ENCODE data around the gene BATF.

DNA sequence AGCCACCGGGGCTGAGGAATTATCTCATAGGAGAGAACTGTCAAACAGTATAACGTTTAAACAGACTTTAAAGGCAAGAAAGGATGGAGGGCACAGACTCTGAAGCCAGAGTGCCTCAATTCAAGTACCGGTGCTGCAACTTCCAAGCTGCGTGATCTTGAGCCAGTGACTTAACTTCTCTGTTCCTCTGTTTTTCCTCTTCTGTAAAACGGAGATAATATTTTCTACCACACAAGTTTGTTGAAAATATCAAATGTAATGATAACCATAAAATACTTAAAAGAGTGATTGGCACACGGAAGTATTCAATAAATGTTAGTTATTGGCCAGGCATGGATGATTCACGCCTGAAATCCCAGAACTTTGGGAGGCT is 18.2 kb downstream of the BATF start:
- TF ChIP-seq, protein P1, sequence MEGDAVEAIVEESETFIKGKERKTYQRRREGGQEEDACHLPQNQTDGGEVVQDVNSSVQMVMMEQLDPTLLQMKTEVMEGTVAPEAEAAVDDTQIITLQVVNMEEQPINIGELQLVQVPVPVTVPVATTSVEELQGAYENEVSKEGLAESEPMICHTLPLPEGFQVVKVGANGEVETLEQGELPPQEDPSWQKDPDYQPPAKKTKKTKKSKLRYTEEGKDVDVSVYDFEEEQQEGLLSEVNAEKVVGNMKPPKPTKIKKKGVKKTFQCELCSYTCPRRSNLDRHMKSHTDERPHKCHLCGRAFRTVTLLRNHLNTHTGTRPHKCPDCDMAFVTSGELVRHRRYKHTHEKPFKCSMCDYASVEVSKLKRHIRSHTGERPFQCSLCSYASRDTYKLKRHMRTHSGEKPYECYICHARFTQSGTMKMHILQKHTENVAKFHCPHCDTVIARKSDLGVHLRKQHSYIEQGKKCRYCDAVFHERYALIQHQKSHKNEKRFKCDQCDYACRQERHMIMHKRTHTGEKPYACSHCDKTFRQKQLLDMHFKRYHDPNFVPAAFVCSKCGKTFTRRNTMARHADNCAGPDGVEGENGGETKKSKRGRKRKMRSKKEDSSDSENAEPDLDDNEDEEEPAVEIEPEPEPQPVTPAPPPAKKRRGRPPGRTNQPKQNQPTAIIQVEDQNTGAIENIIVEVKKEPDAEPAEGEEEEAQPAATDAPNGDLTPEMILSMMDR (IDR thresholded peaks at IDR 0.05): no peak
- TF ChIP-seq, protein P2, sequence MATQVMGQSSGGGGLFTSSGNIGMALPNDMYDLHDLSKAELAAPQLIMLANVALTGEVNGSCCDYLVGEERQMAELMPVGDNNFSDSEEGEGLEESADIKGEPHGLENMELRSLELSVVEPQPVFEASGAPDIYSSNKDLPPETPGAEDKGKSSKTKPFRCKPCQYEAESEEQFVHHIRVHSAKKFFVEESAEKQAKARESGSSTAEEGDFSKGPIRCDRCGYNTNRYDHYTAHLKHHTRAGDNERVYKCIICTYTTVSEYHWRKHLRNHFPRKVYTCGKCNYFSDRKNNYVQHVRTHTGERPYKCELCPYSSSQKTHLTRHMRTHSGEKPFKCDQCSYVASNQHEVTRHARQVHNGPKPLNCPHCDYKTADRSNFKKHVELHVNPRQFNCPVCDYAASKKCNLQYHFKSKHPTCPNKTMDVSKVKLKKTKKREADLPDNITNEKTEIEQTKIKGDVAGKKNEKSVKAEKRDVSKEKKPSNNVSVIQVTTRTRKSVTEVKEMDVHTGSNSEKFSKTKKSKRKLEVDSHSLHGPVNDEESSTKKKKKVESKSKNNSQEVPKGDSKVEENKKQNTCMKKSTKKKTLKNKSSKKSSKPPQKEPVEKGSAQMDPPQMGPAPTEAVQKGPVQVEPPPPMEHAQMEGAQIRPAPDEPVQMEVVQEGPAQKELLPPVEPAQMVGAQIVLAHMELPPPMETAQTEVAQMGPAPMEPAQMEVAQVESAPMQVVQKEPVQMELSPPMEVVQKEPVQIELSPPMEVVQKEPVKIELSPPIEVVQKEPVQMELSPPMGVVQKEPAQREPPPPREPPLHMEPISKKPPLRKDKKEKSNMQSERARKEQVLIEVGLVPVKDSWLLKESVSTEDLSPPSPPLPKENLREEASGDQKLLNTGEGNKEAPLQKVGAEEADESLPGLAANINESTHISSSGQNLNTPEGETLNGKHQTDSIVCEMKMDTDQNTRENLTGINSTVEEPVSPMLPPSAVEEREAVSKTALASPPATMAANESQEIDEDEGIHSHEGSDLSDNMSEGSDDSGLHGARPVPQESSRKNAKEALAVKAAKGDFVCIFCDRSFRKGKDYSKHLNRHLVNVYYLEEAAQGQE (IDR thresholded peaks at IDR 0.05; ENCODE audit: insufficient read depth in 1 of 2, low read depth in 2 of 2, low read length in 1 of 2): no peak
